Transverse colon (tissue), 4 donors: ENCODE data around the gene C2.

ENCODE experiments used
- CTCF ChIP-seq, 5 experiments: fragments of 200-600 bp in 3 of 5; fragments of 450-650 bp in 2 of 5; sonication (generic) in 3 of 5; IDR thresholded peaks; 1 replicate in 2 of 5; 2 replicates in 3 of 5; pipeline ENCODE4 v1.5.1; 2016 to 2017; ENCODE audit warnings: antibody characterized with exemption in 5 of 5, inconsistent platforms in 3 of 5, mild to moderate bottlenecking in 2 of 5, moderate library complexity in 1 of 5
- EP300 ChIP-seq: sonication (generic); formaldehyde crosslinking; IDR thresholded peaks from one replicate; pipeline ENCODE4 v1.6.1; 2017; ENCODE audit warnings: antibody characterized with exemption, low read depth
- POLR2A ChIP-seq: fragments of 450-650 bp; IDR thresholded peaks from one replicate; pipeline ENCODE4 v1.6.1; 2016; ENCODE audit warnings: antibody characterized with exemption, mild to moderate bottlenecking, moderate library complexity
- POLR2AphosphoS5 ChIP-seq, 3 donors: sonication (generic); formaldehyde crosslinking; IDR thresholded peaks; one replicate each; pipeline ENCODE4 v1.6.1; 2016; ENCODE audit warnings: antibody characterized with exemption in 3 of 3

GRCh38 chr6:31878726-31879125 is 48.8 kb upstream of the C2 start, which contains the start of gene SLC44A4:
- TF ChIP-seq CTCF (IDR thresholded peaks at IDR 0.05) (no peak), POLR2A (peak; percentile 92), EP300 (no peak), POLR2AphosphoS5 (IDR thresholded peaks at IDR 0.05) (peak; percentile 76 to 92 (median 90))
